ENCODE measurements around the gene TXNRD1.

- no peak for TF ChIP-seq CTCF (IDR thresholded peaks at IDR 0.05)
- no peak for TF ChIP-seq POLR2AphosphoS5 (IDR thresholded peaks at IDR 0.05)
These were observed 10.7 kb upstream of the TXNRD1 start for GRCh38 chr12:104204690-104205480.

Measured in prostate gland (tissue), 2 donors.